Measurements from ENCODE around the gene FSTL5. TPM values are rescaled to one million over a fixed set of nuclear protein-coding genes. Genes with fewer than 3 reads are reported as not detected.

Gene FSTL5
- total RNA-seq, 2 donors from 2014 or later, result not detected

DNA sequence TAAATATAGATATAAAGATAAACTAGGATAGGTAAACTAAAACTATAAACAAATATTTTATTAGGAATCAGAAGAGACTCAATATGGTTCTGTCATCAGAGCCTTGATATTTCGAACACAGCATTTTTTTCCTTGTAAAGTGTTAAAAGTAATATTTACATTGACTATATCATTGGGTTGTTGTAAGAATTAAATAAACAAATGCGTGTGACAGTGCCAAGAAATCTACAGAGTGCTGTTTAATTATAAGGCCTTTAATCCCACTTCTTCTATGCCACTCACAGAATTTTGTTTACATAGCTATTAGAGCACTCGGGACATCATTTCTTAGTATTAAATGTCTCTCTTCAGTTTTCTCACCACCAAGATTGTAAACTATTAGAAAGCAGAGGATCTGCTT, 807.4 kb downstream of the FSTL5 start:
- H3K36me3 Mint-ChIP-seq (ENCODE audit: low read depth), result no peaks in the 10 kb centered on the region
- no peak overlapping the region for H3K27ac Mint-ChIP-seq
- no peak overlapping the region for H3K4me3 Mint-ChIP-seq
- H3K27me3 Mint-ChIP-seq, result no peaks in the 10 kb centered on the region
- no peak for ATAC-seq (replicated peaks)
- peaks cover 19% of the 10 kb centered on the region for H3K9me3 Mint-ChIP-seq
- no peaks in the 10 kb centered on the region for H3K4me1 Mint-ChIP-seq

DNA sequence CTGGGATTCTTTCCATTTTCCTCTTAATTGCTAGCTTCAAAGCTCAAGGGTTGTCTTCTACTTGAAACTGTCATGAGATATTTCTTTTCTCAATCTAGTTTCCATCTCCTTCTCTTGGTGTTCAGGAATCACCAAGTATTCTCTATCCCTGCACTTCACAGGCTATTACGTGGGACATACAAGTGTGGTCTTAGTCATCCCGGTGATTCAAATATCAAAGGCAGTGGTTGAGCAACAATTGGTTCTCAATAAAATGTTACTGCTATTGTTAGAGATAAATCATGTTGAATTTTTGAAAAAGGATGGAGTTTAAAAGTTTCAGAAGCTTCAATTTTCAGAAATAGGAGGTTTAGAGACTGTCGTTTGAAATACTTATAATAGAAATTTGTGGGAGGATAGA, 812.9 kb downstream of the FSTL5 start:
- ATAC-seq (replicated peaks), result no peak
- Mint-ChIP-seq H3K27ac (no peak overlapping the region), H3K36me3 (ENCODE audit: low read depth) (no peaks in the 10 kb centered on the region), H3K4me3 (no peak overlapping the region), H3K27me3 (no peaks in the 10 kb centered on the region), H3K4me1 (no peaks in the 10 kb centered on the region), H3K9me3 (peaks cover 22% of the 10 kb centered on the region)

DNA sequence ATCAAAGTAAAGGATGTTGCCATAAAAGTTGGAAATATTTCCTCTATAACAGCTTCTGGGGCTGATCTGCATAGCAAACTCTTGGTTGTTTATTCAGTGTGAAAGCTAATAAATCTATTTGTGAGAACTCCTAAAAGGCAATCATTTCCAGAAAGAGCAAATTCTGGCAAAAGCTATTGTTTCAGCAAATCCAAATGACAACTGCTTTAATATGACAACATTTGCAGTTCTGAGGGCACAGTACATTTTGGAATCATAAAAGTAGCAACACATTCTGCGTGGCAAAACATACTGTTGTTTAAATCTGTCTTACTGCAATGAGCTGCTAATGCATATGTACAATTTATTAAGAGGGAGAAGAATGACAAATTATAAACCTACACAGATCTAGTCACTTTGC, 818.1 kb downstream of the FSTL5 start:
- Mint-ChIP-seq H3K4me1 (no peaks in the 10 kb centered on the region), H3K36me3 (ENCODE audit: low read depth) (no peaks in the 10 kb centered on the region), H3K27ac (no peak overlapping the region), H3K27me3 (no peaks in the 10 kb centered on the region), H3K4me3 (no peak overlapping the region), H3K9me3 (peaks cover 17% of the 10 kb centered on the region)
- ATAC-seq (replicated peaks), result no peak

DNA sequence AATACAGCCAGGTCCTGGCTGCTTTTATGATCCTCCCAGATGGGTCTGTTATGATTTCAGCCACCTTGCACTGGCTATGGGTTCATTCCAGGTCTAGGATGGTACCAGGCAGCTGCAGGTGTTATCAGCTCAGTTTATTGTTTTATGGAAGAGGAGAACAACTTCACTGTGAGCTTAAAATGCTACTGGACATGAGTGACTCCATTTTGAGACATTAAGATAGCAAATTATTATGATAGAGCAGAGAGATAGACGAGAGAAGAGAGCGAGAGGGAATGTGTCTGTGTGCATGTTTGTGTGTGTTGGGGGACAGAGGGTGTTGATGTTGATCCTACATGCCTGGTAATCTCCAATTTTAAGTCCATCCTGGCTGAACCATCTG, 820.2 kb downstream of the FSTL5 start:
- H3K27me3 Mint-ChIP-seq, result no peaks in the 10 kb centered on the region
- H3K36me3 Mint-ChIP-seq (ENCODE audit: low read depth), result no peaks in the 10 kb centered on the region
- H3K9me3 Mint-ChIP-seq, result peaks cover 11% of the 10 kb centered on the region
- no peak overlapping the region for H3K4me3 Mint-ChIP-seq
- H3K4me1 Mint-ChIP-seq, result no peaks in the 10 kb centered on the region
- no peak for ATAC-seq (replicated peaks)
- no peak overlapping the region for H3K27ac Mint-ChIP-seq

DNA sequence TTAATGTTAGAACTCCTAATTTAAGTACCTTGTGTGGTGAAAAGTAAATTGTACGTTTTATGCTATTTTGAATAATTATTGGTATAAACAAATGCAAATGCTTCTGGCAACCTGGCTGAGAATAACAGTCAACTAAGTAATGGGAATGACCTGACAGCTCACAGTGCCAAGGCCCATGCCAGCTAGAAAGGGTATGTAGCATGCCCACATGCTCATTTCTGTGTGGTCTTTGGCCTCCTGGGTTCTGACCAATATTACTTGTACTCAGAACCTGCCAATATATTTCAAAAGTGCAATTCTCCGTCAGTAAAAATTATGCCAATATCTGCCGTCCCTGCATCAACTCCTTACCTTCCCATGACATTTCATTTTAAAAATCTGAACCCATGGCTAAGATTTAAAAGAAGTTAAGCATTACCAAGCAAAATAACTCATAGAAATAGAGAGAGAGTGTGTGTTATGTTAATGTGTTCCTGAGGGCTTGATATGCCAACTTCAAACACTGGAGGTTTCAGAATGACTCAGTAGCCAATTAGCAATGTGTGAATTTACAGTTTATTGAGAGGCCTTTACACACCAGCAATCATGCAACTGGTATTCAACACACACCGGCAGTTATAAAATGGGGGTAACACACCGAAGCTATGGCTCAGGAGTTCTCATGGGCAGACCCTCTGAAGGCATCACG, 820.8 kb downstream of the FSTL5 start:
- no peaks in the 10 kb centered on the region for H3K27me3 Mint-ChIP-seq
- H3K36me3 Mint-ChIP-seq (ENCODE audit: low read depth), result no peaks in the 10 kb centered on the region
- H3K9me3 Mint-ChIP-seq, result peaks cover 11% of the 10 kb centered on the region
- H3K27ac Mint-ChIP-seq, result no peak overlapping the region
- no peak for ATAC-seq (replicated peaks)
- no peak overlapping the region for H3K4me3 Mint-ChIP-seq
- no peaks in the 10 kb centered on the region for H3K4me1 Mint-ChIP-seq

DNA sequence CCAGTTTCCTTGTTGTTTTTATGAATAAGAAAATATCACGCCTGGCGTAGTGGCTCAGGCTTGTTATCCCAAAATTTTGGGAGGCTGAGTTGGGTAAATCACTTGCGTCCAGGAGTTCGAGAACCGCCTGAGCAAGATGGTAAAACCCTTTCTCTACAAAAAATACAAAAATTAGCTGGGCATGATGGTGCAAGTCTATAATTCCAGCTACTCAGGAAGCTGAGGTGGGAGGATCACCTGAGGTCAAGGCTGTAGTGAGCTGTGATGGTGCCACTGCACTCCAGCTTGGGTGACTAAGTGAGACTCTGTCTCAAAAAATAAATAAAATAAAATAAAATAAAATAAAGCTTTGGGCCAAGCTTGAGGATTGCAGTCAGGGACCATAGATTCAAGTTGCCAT, 827.2 kb downstream of the FSTL5 start:
- no peak for ATAC-seq (replicated peaks)
- Mint-ChIP-seq H3K9me3 (peaks cover 1% of the 10 kb centered on the region), H3K36me3 (ENCODE audit: low read depth) (no peaks in the 10 kb centered on the region), H3K27ac (no peak overlapping the region), H3K4me1 (no peaks in the 10 kb centered on the region), H3K4me3 (no peak overlapping the region), H3K27me3 (no peaks in the 10 kb centered on the region)

DNA sequence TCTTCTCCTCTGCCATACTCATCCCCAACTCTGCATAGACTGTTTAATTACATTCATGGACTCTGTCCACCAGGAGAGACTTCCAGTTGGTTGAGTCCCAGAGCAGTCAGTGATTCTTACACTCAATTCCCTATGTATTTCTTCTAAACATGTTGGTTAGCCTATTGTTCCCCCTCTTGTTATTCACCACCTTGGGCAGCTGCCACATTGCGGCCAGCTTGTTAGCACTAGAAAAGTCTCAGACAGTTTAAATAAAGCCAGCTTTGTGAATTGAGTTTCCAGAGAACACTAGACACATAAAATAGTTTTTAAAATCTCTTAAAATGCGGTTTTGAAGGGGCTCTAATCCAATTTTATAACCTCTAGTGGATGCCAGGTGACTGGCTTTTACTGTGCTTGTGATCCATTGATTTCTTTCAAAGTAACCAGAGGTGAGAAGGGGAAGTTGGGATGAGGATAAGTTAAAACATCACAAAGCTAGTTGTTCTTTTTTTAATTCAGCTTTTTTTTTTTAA, 827.7 kb downstream of the FSTL5 start:
- Mint-ChIP-seq H3K9me3 (peaks cover 5% of the 10 kb centered on the region), H3K4me3 (no peak overlapping the region), H3K27ac (no peak overlapping the region), H3K4me1 (no peaks in the 10 kb centered on the region), H3K27me3 (no peaks in the 10 kb centered on the region), H3K36me3 (ENCODE audit: low read depth) (no peaks in the 10 kb centered on the region)
- no peak for ATAC-seq (replicated peaks)

Measured in activated T-helper 17 cell treated with anti-CD3 and anti-CD28 coated beads, Interleukin-2, amount 50 U/mL, for 72 hours (primary cell).